AG09309 (cell line): Measurements from ENCODE around the gene PLTP.

Source experiments
- DNase-seq: peaks from one replicate; pipeline ENCODE4 v3.0.0-alpha.2; 2010; ENCODE audit warnings: low read depth
- H3K4me3 ChIP-seq: 2 replicates; pipeline ENCODE4 v1.5.1; 2011; ENCODE audit warnings: mild to moderate bottlenecking, low read depth, low read length, moderate library complexity; ENCODE audit not compliant: control insufficient read depth
- TF ChIP-seq, protein P1 (sequence below): IDR thresholded peaks from 2 replicates; pipeline ENCODE4 v1.5.1; 2011; ENCODE audit warnings: mild to moderate bottlenecking, low read depth, low read length, inconsistent platforms; ENCODE audit not compliant: insufficient read depth, control insufficient read depth; ENCODE audit errors: missing control alignments

PLTP gene

DNA sequence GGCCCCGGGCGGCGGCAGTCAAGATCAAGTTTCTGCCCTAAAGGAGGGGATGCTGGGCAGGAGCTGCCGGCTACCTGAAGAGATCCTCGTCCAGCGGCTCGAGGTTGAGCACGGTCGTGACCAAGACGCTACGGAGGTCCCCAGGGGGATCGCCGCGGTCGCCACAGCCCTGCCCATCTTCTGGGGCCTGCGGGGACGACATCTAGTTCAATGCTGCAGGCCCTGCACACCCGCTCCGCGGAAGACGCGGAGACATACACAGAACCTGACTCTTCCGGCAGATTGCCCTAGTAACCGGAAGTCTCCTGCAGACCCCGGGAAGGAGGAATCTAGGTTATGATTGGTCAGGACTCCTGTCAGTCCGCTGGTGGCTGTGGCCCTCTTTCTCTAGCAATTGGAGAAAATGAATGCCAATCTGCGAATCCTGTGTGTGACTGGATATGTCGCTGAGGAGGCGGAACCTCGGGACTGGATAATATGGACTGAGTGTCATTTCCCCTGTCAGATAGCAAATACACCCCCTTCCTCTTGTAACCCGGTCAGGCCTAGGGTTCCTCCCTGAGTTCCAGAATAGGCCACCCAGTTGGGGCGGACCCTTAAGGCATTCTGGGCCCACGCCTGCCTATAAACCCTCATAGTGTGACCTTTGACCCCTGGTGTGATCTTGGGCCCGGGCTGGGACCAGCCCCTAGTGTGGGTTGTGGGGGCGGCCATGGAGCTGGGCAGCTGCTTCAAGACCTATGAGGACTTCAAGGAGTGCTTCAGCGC, 54.7 kb downstream of the PLTP start, which contains the start of the genes ACOT8 and ZSWIM3:
Gene ACOT8, minus strand, starts transcription at position 279 of the 768 bp plus-strand sequence. Its CDS starts 77 bp downstream, at position 202.
Gene ZSWIM3, plus strand, starts transcription at position 501 of the 768 bp plus-strand sequence. Its CDS starts 212 bp downstream, at position 713.
- TF ChIP-seq, protein P1, sequence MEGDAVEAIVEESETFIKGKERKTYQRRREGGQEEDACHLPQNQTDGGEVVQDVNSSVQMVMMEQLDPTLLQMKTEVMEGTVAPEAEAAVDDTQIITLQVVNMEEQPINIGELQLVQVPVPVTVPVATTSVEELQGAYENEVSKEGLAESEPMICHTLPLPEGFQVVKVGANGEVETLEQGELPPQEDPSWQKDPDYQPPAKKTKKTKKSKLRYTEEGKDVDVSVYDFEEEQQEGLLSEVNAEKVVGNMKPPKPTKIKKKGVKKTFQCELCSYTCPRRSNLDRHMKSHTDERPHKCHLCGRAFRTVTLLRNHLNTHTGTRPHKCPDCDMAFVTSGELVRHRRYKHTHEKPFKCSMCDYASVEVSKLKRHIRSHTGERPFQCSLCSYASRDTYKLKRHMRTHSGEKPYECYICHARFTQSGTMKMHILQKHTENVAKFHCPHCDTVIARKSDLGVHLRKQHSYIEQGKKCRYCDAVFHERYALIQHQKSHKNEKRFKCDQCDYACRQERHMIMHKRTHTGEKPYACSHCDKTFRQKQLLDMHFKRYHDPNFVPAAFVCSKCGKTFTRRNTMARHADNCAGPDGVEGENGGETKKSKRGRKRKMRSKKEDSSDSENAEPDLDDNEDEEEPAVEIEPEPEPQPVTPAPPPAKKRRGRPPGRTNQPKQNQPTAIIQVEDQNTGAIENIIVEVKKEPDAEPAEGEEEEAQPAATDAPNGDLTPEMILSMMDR, result no peak
- peak within 1 kb of the TSS; percentile 80 for H3K4me3 ChIP-seq
- DNase-seq, result peak; percentile 100

- DNase-seq, result no peak
- no peak overlapping the region for H3K4me3 ChIP-seq
- TF ChIP-seq, protein P1, result no peak
Measured at GRCh38 chr20:45853484-45853883, 58.5 kb downstream of the PLTP start.

- no peak for DNase-seq
- no peak overlapping the region for H3K4me3 ChIP-seq
- TF ChIP-seq, protein P1, result no peak
Measured at GRCh38 chr20:45852326-45852725, 59.6 kb downstream of the PLTP start.

- no peak overlapping the region for H3K4me3 ChIP-seq
- TF ChIP-seq, protein P1, result no peak
- DNase-seq, result no peak
Measured at GRCh38 chr20:45851501-45851900, 60.5 kb downstream of the PLTP start.

- TF ChIP-seq, protein P1, result no peak
- H3K4me3 ChIP-seq, result no peak overlapping the region
- DNase-seq, result no peak
Measured at GRCh38 chr20:45850926-45851325, 61.0 kb downstream of the PLTP start.

GRCh38 chr20:45850238-45850637, 61.7 kb downstream of the PLTP start:
- no peak overlapping the region for H3K4me3 ChIP-seq
- TF ChIP-seq, protein P1, result no peak
- no peak for DNase-seq
